ENCODE data around the gene NAXD.
"Not testable (repeated sequence)": the region's sequence is repeated elsewhere in the genome, so short reads cannot be mapped to it uniquely, and the experiment has no call there.

NAXD gene

DNA sequence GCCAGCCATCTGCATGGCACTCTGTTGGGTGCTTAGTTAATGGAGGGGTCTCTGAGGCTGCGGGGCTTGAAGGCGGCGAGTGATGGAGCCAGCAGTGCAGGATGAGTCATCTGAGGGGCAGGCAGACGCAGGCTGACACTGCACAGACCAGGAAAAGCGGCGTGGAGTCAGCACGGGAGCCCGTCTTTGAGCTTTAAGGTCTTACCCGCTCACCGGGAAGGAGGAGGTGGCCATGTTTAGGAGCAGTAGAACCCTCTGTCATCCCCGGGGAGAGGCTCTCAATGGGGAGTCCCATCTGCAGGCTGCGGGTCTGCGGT is 13.1 kb downstream of the NAXD start:
- FAIRE-seq, result no peak
- TF ChIP-seq POLR2A (IDR thresholded peaks at IDR 0.05; ENCODE audit: low read depth, low read length), result no peak
- DNase-seq (ENCODE audit: insufficient read length, low spot score), result no peak

DNA sequence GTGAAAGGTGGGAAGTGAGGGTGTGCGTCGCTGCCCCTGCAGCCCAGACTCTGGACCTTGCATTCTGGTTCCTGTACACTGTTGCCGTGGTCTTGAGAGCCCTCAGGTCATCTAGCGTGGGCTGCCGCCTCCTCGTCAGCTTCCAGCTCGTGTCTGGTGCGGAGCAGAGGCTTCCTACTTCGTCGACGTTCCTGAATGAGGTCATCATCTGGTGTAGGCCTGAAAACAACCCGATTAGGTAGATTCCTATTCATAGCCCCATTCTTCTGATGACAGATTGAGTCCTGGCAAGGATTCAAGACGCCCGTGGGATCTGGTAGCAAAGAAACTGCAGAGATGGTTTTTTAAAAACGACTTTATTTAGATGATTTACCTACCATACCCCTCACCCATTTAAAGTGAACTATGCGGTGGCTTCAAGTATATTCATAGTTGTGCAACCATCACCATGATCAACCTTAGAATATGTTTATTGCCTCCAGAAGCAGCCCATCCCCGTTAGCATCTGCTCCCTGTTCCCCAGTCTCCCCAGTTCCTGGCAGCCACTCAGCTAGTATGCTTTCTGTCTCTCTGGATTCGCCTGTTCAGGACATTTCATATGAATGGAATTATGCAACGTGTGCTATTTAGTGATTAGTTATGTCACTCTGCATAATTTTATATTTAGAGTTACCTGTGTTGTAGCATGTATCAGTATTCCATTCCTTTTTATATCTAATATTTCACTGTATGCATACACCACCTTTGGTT is 13.8 kb downstream of the NAXD start:
- FAIRE-seq, result no peak

DNA sequence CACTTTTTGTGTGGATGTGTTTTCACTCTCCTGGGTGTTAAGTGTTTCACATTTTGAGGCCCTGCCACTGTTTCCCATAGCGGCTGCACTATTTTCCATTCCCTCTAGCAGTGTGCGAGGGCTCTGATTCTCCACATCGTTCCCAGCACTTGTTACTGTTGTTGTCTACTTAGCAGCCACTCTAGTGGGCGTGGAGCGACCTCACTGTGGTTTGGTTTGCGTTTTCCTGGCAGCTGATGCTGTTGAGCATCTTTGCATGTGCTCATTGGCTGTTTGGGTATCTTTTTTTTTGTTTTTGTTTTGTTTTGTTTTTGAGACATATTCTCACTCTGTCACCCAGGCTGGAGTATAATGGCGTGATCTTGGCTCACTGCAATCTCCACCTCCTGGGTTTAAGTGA is 14.4 kb downstream of the NAXD start:
- TF ChIP-seq POLR2A (IDR thresholded peaks at IDR 0.05; ENCODE audit: low read depth, low read length), result no peak
- no peak for DNase-seq (ENCODE audit: insufficient read length, low spot score)
- no peak for FAIRE-seq

More for the DNA sequence above, 13.8 kb downstream of the NAXD start:
- no peak for TF ChIP-seq POLR2A (IDR thresholded peaks at IDR 0.05; ENCODE audit: low read depth, low read length)
- no peak for DNase-seq (ENCODE audit: insufficient read length, low spot score)

DNA sequence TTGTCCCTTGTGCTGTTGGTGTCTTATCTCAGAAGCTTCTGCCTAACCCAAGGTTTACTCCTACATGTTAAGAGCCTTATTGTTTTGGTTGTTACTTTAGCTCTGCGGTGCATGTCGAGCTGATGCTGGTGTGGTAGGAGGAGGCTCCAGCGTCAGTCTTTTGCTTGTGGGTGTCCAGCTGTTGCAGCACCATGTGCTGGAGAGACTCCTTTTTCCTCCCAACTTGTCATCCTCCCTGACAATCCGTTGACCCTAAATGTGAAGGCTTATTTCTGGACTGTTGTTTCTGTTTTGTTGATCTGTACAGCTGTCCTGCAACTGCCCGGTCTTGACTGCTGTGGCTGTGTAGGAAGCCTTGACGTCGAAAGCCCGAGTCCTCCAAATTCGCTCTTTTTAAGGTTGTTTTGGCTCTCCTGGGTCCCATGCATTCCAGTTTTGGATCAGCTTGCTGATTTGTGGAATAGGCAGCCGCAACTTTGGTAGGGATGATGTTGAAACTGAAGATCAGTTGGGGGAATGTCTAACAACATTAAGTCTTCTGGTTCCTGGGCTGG is 15.3 kb downstream of the NAXD start:
- TF ChIP-seq POLR2A (IDR thresholded peaks at IDR 0.05; ENCODE audit: low read depth, low read length), result no peak
- no peak for FAIRE-seq
- DNase-seq (ENCODE audit: insufficient read length, low spot score), result no peak

DNA sequence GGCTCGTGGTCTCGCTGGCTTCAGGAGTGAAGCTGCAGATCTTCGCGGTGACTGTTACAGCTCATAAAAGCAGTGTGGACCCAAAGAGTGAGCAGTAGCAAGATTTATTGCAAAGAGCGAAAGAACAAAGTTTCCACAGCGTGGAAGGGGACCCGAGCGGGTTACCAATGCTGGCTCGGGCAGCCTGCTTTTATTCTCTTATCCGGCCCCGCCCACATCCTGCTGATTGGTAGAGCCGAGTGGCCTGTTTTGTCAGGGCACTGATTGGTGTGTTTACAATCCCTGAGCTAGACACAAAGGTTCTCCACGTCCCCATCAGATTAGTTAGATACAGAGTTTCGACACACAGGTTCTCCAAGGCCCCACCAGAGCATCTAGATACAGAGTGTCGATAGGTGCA is 16.9 kb downstream of the NAXD start:
- FAIRE-seq; DNase-seq (ENCODE audit: insufficient read length, low spot score): not testable (repeated sequence)

DNA sequence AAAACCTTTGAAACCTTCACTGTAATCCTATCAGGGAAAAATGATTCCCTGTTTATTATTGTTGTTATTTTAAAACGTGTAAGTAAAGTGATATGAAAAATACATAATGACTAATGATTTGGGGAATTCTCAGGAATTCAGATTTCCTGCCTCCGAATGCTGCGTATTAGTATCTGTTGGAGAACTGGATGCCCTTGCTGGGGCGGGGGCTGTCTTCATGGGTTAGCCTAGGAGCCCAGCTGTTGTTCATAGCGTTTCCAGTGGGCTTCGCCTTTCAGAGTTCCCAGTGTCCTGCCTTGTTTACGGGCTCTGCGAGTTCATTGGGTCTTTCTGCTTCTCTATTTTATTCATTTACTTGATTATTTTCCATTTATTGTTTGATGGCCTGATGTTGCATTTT is 18.4 kb downstream of the NAXD start:
- no peak for DNase-seq (ENCODE audit: insufficient read length, low spot score)
- FAIRE-seq, result no peak
- no peak for TF ChIP-seq POLR2A (IDR thresholded peaks at IDR 0.05; ENCODE audit: low read depth, low read length)

DNA sequence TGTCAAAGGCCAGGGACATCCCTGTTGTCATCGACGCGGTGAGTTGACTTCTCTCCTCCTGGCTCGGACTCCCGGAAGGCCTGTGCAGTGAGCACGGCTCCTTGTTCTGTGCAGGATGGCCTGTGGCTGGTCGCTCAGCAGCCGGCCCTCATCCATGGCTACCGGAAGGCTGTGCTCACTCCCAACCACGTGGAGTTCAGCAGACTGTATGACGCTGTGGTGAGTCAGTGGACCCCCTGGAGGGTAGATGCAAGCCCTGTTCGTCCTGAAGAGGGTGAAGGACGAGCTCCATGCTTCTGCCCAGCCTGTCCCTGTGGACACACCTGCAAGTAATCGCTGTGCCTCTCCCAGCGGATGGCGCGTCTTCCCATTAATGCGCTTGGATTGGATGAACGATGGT is 19.2 kb downstream of the NAXD start:
- 0 out of 2 replicates have a peak, but pooled peaks have one; percentile 13 for TF ChIP-seq POLR2A (IDR thresholded peaks at IDR 0.05; ENCODE audit: low read depth, low read length)
- FAIRE-seq (peak; percentile 98), DNase-seq (ENCODE audit: insufficient read length, low spot score) (peak; percentile 100)

DNA sequence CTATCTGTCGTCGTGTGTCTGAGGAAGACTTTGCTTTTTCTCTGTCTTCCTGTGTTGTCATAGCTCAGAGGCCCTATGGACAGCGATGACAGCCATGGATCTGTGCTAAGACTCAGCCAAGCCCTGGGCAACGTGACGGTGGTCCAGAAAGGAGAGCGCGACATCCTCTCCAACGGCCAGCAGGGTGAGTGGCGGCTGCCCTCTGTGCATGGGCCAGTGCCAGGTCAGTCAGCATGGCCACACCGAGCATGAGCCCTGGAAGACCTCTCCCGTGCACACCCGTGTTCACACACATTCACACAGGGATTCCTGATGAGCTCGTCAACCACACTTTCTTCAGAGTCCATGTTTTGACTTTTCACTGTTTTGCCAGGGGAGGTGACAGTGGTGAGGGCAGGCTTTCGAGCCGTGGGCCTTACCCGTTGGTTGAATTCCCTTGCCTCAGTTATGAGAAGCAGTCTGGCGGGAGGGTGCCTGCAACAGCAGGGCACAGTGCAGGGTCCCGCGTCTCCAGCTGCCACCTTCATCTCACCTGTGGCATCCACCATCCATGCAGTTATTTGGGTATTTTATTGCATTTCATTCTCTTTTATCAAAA is 20.2 kb downstream of the NAXD start:
- no peak for TF ChIP-seq POLR2A (IDR thresholded peaks at IDR 0.05; ENCODE audit: low read depth, low read length)
- DNase-seq (ENCODE audit: insufficient read length, low spot score) (no peak), FAIRE-seq (no peak)

DNA sequence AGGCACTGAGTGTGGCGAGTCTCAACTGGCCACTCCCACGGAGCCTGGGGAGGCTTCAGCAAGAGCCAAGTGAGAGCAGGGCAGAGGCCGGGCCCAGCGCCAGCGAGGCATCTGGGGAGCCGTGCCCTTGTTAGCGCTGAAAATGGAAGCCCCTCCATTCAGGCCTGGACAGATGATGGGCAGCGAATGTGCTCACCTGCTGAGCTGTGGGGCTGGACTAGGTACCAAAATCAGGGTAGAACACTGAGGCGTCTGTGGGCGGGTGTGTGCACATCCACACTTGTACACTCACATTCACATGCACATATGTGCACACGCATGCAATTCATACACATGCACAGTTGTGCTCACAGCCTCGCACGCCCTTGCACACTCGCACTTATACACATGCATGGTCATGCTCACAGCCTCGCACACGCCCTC is 20.7 kb downstream of the NAXD start:
- no peak for TF ChIP-seq POLR2A (IDR thresholded peaks at IDR 0.05; ENCODE audit: low read depth, low read length)
- DNase-seq (ENCODE audit: insufficient read length, low spot score), result no peak
- no peak for FAIRE-seq

DNA sequence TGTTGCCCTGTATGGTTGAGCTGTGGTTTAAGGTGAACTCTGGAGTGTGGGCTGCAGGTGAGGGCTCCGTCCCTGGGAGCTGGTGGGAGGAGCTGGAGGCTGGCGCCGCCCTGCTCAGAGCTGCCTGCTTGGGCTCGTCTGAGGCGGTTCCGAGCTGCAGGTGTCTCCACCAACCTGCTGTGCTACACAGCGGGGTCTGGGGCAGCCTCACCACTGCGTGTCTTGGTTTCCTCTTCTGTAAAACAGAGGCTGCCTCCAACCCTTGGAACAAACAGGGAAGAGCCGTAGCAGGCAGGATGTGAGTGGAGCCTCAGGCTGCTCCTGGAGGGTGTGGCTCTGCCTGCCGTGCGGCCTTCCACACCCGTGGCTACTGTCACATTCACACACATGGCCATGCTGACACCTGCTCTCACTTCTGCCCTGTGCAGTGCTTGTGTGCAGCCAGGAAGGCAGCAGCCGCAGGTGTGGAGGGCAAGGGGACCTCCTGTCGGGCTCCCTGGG is 21.4 kb downstream of the NAXD start:
- FAIRE-seq, result no peak
- no peak for DNase-seq (ENCODE audit: insufficient read length, low spot score)
- no peak for TF ChIP-seq POLR2A (IDR thresholded peaks at IDR 0.05; ENCODE audit: low read depth, low read length)

DNA sequence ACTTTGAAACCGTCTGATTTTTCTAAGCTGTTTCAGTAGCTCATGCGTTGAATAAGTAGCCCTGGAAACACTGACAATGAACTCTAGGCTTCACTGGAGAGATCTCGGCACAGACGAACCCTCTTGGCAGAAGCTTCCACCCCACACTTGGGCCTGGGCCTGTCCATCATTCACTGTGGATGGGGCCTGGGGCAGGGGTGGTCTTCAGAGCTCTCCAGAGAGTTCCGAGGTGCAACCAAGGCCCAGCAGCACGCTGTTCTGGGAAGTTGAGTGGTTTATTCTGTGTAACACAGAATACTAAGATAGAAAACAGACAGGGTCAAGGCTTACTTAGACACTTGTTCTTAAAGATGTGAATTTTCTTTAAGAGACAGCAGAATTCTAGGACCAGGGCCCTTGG is 21.9 kb downstream of the NAXD start:
- FAIRE-seq (no peak), DNase-seq (ENCODE audit: insufficient read length, low spot score) (no peak)
- TF ChIP-seq POLR2A (IDR thresholded peaks at IDR 0.05; ENCODE audit: low read depth, low read length), result no peak

DNA sequence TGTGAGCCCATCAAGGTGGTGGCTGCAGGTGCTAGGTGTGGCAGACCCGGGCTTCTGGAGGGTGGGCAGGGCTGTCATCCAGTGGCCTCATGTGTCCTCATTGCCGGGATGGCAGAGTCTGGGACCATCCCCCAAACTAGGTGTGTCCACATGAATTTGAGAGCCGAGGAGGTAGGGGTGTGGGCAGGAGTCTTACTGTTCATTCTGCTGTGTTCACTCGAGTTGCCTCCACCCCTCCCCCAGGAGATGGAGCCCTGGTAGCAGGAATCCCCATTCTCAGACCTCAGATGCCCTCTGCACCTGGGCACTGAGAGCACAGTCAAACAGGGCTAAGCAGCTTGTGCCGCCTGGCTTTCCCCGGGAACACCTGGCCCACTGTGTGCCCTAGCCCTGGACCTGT is 22.4 kb downstream of the NAXD start:
- DNase-seq (ENCODE audit: insufficient read length, low spot score) (no peak), FAIRE-seq (no peak)
- no peak for TF ChIP-seq POLR2A (IDR thresholded peaks at IDR 0.05; ENCODE audit: low read depth, low read length)

DNA sequence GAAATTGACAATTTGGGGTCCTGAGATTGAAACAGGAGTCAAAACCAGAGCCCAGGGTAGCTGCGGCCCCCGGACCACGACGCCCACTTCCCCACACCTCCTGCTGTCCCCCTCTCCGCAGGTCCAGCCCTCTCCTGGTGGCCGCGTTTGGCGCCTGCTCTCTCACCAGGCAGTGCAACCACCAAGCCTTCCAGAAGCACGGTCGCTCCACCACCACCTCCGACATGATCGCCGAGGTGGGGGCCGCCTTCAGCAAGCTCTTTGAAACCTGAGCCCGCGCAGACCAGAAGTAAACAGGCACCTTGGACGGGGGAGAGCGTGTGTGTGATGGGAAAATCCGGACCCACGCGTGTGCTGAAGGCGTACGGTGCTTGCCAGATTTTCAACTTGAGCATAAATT is 22.9 kb downstream of the NAXD start:
- FAIRE-seq (no peak), DNase-seq (ENCODE audit: insufficient read length, low spot score) (no peak)
- TF ChIP-seq POLR2A (IDR thresholded peaks at IDR 0.05; ENCODE audit: low read depth, low read length), result no peak

DNA sequence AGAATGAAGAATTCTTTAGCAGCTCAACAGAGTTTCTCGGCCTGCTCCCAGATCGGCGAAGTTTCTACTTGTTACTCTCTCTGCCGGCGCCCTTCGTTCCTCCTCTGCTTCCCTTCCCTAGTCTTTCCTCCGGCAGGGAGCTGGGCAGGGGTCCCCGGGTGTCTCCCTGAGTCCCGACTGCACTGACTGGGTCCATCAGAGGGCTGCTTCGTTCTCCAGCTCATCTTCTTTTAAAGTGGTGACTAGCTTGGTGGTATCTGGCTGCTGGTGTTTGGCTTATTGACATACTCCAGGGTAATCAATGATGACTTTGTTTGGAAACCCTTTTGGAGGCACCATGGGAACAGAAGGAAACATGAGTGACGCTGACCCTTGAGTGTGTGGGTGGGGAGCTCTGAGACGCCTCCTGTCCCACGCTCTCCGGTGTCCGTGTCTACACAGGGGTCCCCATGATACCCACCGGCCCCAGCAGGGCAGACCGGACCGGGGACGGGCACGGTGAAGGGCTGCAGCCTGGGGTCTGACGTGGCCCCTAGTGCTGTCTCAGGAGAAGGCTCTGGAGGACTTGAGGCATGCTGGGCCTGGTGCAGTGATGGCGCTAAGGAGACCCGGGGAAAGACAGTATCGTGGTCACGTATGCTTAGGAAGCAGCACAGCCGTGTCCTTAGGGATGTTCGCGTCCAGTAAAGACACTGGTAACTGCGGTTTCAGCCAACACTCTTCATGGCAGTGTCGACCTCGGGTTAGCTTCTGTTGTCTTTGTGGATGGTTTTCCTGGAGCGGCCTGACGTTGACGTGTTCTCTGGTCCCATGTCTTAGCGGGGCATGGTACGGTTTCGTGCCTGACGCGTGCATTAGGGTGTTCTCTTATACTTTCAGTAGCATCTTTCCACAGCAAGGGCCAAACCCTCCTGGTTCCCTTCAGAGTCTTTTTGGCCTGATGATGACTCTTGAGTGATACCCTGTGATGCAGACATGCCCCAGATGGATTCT is 23.8 kb downstream of the NAXD start:
- DNase-seq (ENCODE audit: insufficient read length, low spot score), result no peak
- no peak for FAIRE-seq
- no peak for TF ChIP-seq POLR2A (IDR thresholded peaks at IDR 0.05; ENCODE audit: low read depth, low read length)
